HepG2 (cell line): ENCODE data around the gene ARHGEF1. TPM values are rescaled to one million over a fixed set of nuclear protein-coding genes. Genes with fewer than 3 reads are reported as not detected.

Source experiments
- AFF4 ChIP-seq: sonication (generic); formaldehyde crosslinking; IDR thresholded peaks from 2 replicates; pipeline ENCODE4 v1.4.0; 2020; ENCODE audit warnings: missing genetic modification reagents
- AHDC1 ChIP-seq: sonication (generic); formaldehyde crosslinking; IDR thresholded peaks from 2 replicates; pipeline ENCODE4 v1.5.1; 2020; ENCODE audit warnings: mild to moderate bottlenecking, missing genetic modification reagents, borderline replicate concordance
- GATA4 ChIP-seq: sonication (generic); IDR thresholded peaks from 2 replicates; pipeline ENCODE4 v1.6.1; 2016; ENCODE audit warnings: antibody characterized with exemption, low read depth, borderline replicate concordance
- RFX3 ChIP-seq: IDR thresholded peaks from 2 replicates; pipeline ENCODE4 v1.6.1; 2016; ENCODE audit warnings: missing biosample characterization, missing genetic modification reagents
- SIX1 ChIP-seq: sonication (generic); formaldehyde crosslinking; IDR thresholded peaks from 2 replicates; pipeline ENCODE4 v1.4.0; 2020; ENCODE audit warnings: missing genetic modification reagents, borderline replicate concordance
- SRSF9 ChIP-seq: fragments of 200-400 bp; formaldehyde crosslinking; IDR thresholded peaks from 2 replicates; pipeline ENCODE4 v1.6.1; 2018; ENCODE audit warnings: borderline replicate concordance, mild to moderate bottlenecking, low read depth, low read length; ENCODE audit not compliant: insufficient read depth, poor library complexity, severe bottlenecking
- ZBTB2 ChIP-seq: sonication (generic); formaldehyde crosslinking; IDR thresholded peaks from 2 replicates; pipeline ENCODE4 v1.8.0; 2022; ENCODE audit warnings: low read depth, missing genetic modification reagents
- ZNF543 ChIP-seq: sonication (generic); formaldehyde crosslinking; IDR thresholded peaks from 2 replicates; pipeline ENCODE4 v1.4.0; 2020; ENCODE audit warnings: mild to moderate bottlenecking, missing genetic modification reagents
- ZNF576 ChIP-seq: sonication (generic); formaldehyde crosslinking; IDR thresholded peaks from 2 replicates; pipeline ENCODE4 v1.4.0; 2020; ENCODE audit warnings: mild to moderate bottlenecking, missing genetic modification reagents
- ZNF652 ChIP-seq: IDR thresholded peaks from 2 replicates; pipeline ENCODE4 v1.6.1; 2016; ENCODE audit warnings: low read depth, borderline replicate concordance
- polyA plus RNA-seq, 8 experiments: library from polyadenylated mRNA; depleted of rRNA in 3 of 8; stranded (reverse) in 7 of 8; unstranded in 1 of 8; fragments of >200 nt; fragmentation: Illumina TruSeq in 4 of 8; extraction: Trizol in 4 of 8; gene quantifications; 2 replicates each; pipeline versions ENCODE4 v1.2.1 to v1.2.3, GENCODE V29; 2011 to 2016; ENCODE audit warnings: low read depth in 4 of 8, missing spikeins in 1 of 8, mixed read lengths in 1 of 8; ENCODE audit not compliant: insufficient read depth in 1 of 8
- total RNA-seq, 5 experiments: library from RNA; depleted of rRNA; stranded (reverse); fragments of >200 nt; fragmentation: Illumina TruSeq; extraction: Trizol; gene quantifications; 2 replicates each; pipeline ENCODE4 v1.2.3, GENCODE V29; 2016; ENCODE audit warnings: low read depth in 1 of 5
- TF ChIP-seq, protein P1 (sequence below): sonication (generic); formaldehyde crosslinking; IDR thresholded peaks from 2 replicates; pipeline ENCODE4 v1.8.1; 2023; ENCODE audit warnings: missing genetic modification reagents, inconsistent platforms, borderline replicate concordance
- TF ChIP-seq, protein P2 (sequence below): sonication (generic); formaldehyde crosslinking; IDR thresholded peaks from 2 replicates; pipeline ENCODE4 v1.8.0; 2022; ENCODE audit warnings: missing genetic modification reagents, mild to moderate bottlenecking, moderate library complexity, borderline replicate concordance

Gene ARHGEF1
- total and polyA plus RNA-seq, 2 of the 13 experiments (the other 11 are each of a cell fraction or from before 2014, with no cell fraction given): 33.7 to 34.7 TPM

- TF ChIP-seq SRSF9 (no peak), SIX1 (CRISPR knock-in tag) (no peak), ZNF652 (no peak), RFX3 (no peak), ZNF576 (no peak), GATA4 (no peak), AFF4 (CRISPR knock-in tag) (no peak), AHDC1 (CRISPR knock-in tag) (no peak), ZNF543 (no peak), ZBTB2 (peak; percentile 36)
- TF ChIP-seq, protein P1, sequence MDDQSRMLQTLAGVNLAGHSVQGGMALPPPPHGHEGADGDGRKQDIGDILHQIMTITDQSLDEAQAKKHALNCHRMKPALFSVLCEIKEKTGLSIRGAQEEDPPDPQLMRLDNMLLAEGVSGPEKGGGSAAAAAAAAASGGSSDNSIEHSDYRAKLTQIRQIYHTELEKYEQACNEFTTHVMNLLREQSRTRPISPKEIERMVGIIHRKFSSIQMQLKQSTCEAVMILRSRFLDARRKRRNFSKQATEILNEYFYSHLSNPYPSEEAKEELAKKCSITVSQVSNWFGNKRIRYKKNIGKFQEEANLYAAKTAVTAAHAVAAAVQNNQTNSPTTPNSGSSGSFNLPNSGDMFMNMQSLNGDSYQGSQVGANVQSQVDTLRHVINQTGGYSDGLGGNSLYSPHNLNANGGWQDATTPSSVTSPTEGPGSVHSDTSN (CRISPR knock-in tag): no peak
- TF ChIP-seq, protein P2, sequence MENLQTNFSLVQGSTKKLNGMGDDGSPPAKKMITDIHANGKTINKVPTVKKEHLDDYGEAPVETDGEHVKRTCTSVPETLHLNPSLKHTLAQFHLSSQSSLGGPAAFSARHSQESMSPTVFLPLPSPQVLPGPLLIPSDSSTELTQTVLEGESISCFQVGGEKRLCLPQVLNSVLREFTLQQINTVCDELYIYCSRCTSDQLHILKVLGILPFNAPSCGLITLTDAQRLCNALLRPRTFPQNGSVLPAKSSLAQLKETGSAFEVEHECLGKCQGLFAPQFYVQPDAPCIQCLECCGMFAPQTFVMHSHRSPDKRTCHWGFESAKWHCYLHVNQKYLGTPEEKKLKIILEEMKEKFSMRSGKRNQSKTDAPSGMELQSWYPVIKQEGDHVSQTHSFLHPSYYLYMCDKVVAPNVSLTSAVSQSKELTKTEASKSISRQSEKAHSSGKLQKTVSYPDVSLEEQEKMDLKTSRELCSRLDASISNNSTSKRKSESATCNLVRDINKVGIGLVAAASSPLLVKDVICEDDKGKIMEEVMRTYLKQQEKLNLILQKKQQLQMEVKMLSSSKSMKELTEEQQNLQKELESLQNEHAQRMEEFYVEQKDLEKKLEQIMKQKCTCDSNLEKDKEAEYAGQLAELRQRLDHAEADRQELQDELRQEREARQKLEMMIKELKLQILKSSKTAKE (CRISPR knock-in tag): no peak
Measured at GRCh38 chr19:41882568-41883462, at the start of gene ARHGEF1 (continued).
